Testis (tissue), 3 donors: Measurements from ENCODE around the gene BICC1. TPM values are rescaled to one million over a fixed set of nuclear protein-coding genes. Genes with fewer than 3 reads are reported as not detected.

Experiments
- DNase-seq: peaks from one replicate; pipeline ENCODE4 v3.0.0-alpha.2; 2019
- H3K27ac ChIP-seq, 2 donors: fragments of 200-600 bp; sonication (generic); one replicate each; pipeline ENCODE4 v1.5.1; 2019
- H3K27me3 ChIP-seq: fragments of 200-600 bp; sonication (generic); one replicate; pipeline ENCODE4 v1.5.1; 2019
- H3K36me3 ChIP-seq: fragments of 200-600 bp; sonication (generic); one replicate; pipeline ENCODE4 v1.5.1; 2017; ENCODE audit warnings: low read depth; ENCODE audit errors: missing control alignments
- H3K4me1 ChIP-seq: fragments of 200-600 bp; sonication (generic); one replicate; pipeline ENCODE4 v1.5.1; 2019
- H3K4me3 ChIP-seq, 2 donors: fragments of 200-600 bp; sonication (generic); one replicate each; pipeline ENCODE4 v1.5.1; 2017 to 2019
- H3K9me3 ChIP-seq: fragments of 200-600 bp; sonication (generic); one replicate; pipeline ENCODE4 v1.5.1; 2017
- CTCF ChIP-seq, 3 experiments: fragments of 450-650 bp in 2 of 3; fragments of 200-600 bp in 1 of 3; sonication (generic) in 1 of 3; IDR thresholded peaks; one replicate each; pipeline ENCODE4 v1.5.1; 2016 to 2019; ENCODE audit warnings: antibody characterized with exemption in 3 of 3, mild to moderate bottlenecking in 2 of 3, moderate library complexity in 1 of 3
- POLR2A ChIP-seq: fragments of 450-650 bp; IDR thresholded peaks from one replicate; pipeline ENCODE4 v1.6.1; 2017; ENCODE audit warnings: antibody characterized with exemption, mild to moderate bottlenecking, moderate library complexity
- WGBS, 2 donors: methylation state at CpG; one replicate each; pipeline ENCODE4 v1.1.5; 2018; 5-methylcytosine and 5-hydroxymethylcytosine counted together
- intact Hi-C: fragments of 100-400 bp; cut with DNase I; formaldehyde crosslinking; loops from one replicate; pipeline ENCODE4 v1.15.1; 2023; ENCODE audit warnings: low total_unique reads
- polyA plus RNA-seq: library from polyadenylated mRNA; stranded (reverse); fragments of 350-450 nt; fragmentation: Illumina TruSeq; extraction: RNeasy Lipid Tissue Mini Kit (QIAGEN cat#74804); gene quantifications from one replicate; pipeline ENCODE4 v1.2.3, GENCODE V29; 2014; ENCODE audit warnings: low read depth, low replicate concordance; ENCODE audit not compliant: insufficient read depth
- total RNA-seq, 2 donors: library from RNA; depleted of rRNA; stranded (reverse); fragments of >200 nt; gene quantifications; one replicate each; pipeline ENCODE4 v1.2.3, GENCODE V29; 2016

The BICC1 gene
- total and polyA plus RNA-seq, 3 donors from 2014 or later = 8.7 to 14.1 (median 10.0) TPM

DNA sequence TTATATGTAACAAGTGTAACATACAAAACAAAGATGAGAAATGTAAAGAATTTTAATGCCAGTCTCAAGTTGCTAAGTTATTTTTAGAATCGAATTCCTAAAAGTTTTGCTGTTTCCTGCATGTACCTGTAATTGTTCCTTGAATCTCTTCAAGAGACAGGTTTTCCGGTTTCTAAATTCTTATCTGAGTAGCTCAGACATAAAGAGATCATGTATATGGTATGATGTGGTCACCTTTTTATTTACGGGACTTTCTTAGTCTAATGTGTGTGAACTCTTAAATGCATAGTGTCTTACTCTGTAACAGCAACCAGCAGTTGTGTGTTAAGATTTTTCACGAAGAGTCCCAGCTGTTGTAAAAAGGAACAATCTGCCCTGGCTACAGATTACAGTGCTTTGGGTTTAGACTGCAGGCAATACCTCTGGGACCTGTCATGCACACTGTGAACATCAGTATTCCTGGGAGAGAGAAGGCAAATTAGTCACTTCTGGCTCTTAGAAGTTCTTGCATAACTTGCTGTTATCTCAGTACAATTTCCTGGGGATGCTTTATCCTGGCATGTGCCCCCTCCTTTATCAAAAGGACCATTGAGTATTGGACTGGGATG lies 263.4 kb downstream of the BICC1 start:
- no peaks in the 10 kb centered on the region for H3K27me3 ChIP-seq
- no peak overlapping the region for H3K27ac ChIP-seq
- no peak overlapping the region for H3K4me3 ChIP-seq
- TF ChIP-seq POLR2A = no peak
- H3K36me3 ChIP-seq = no peaks in the 10 kb centered on the region
- WGBS, 2 donors = 46 to 52% methylated on average over 4 of the region's 4 CpGs
- intact Hi-C loops = no loop called here
- H3K9me3 ChIP-seq = no peaks in the 10 kb centered on the region
- peaks cover 2% of the 10 kb centered on the region for H3K4me1 ChIP-seq
- no peak for DNase-seq

- intact Hi-C loops = no loop called here
- H3K27ac ChIP-seq = no peak overlapping the region
Observed at GRCh38 chr10:58776568-58777318, 264.1 kb downstream of the BICC1 start.

GRCh38 chr10:58778966-58779365 lies 266.3 kb downstream of the BICC1 start:
- no peak overlapping the region for H3K27ac ChIP-seq
- TF ChIP-seq CTCF (IDR thresholded peaks at IDR 0.05) (no peak), POLR2A (no peak)
- H3K4me1 ChIP-seq = no peaks in the 10 kb centered on the region
- 84 to 89% methylated on average over 2 of the region's 2 CpGs for WGBS, 2 donors
- intact Hi-C loops = no loop called here
- H3K27me3 ChIP-seq = no peaks in the 10 kb centered on the region
- H3K4me3 ChIP-seq = no peak overlapping the region
- H3K9me3 ChIP-seq = no peaks in the 10 kb centered on the region
- DNase-seq = no peak
- no peaks in the 10 kb centered on the region for H3K36me3 ChIP-seq

More at GRCh38 chr10:58776568-58777318, 264.1 kb downstream of the BICC1 start:
- Histone ChIP-seq H3K36me3 (no peaks in the 10 kb centered on the region), H3K4me1 (peaks cover 2% of the 10 kb centered on the region), H3K27me3 (no peaks in the 10 kb centered on the region), H3K4me3 (no peak overlapping the region), H3K9me3 (no peaks in the 10 kb centered on the region)
- WGBS, 2 donors = 49 to 53% methylated on average over 5 of the region's 5 CpGs
- TF ChIP-seq CTCF (IDR thresholded peaks at IDR 0.05) = no peak
- no peak for DNase-seq

GRCh38 chr10:58779594-58779993 lies 266.9 kb downstream of the BICC1 start:
- no peak overlapping the region for H3K27ac ChIP-seq
- no peaks in the 10 kb centered on the region for H3K36me3 ChIP-seq
- intact Hi-C loops = no loop called here
- H3K4me3 ChIP-seq = no peak overlapping the region
- no peaks in the 10 kb centered on the region for H3K27me3 ChIP-seq
- DNase-seq = no peak
- no peaks in the 10 kb centered on the region for H3K4me1 ChIP-seq
- 80 to 85% methylated on average over 5 of the region's 5 CpGs for WGBS, 2 donors
- TF ChIP-seq CTCF (IDR thresholded peaks at IDR 0.05) (no peak), POLR2A (no peak)
- H3K9me3 ChIP-seq = no peaks in the 10 kb centered on the region

DNA sequence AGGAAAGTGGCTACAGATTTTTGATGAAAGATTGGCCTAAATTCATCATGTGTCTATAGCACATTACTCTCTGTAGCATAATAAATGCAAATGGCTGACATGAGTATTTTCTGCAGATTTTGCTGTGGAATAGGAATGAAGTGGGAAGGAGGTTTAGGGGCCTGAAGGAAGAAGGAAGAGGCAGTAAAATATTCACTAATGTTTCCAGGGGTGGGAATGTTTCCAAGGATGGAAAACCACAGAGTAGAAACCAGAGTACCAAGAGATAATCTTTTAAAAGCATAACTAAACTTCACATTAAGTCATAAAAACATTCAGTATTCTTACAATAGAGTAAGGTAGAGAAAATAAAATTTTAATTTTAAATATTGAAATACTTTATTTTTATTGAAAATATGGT lies 267.8 kb downstream of the BICC1 start:
- Histone ChIP-seq H3K36me3 (no peaks in the 10 kb centered on the region), H3K4me1 (no peaks in the 10 kb centered on the region), H3K9me3 (no peaks in the 10 kb centered on the region), H3K27me3 (no peaks in the 10 kb centered on the region), H3K27ac (no peak overlapping the region), H3K4me3 (no peak overlapping the region)
- TF ChIP-seq POLR2A = no peak
- no peak for TF ChIP-seq CTCF (IDR thresholded peaks at IDR 0.05)
- intact Hi-C loops = loop anchor here (10.0 kb wide), 1 partner anchor 164 kb away; no protein-coding TSS in a partner anchor
- DNase-seq = no peak
